HEK293T (cell line): ENCODE measurements around the gene SYNE3.

ENCODE experiments used
- BHLHE40 ChIP-seq: fragments of 450-650 bp; IDR thresholded peaks from 2 replicates; pipeline ENCODE4 v1.6.1; 2016; ENCODE audit warnings: mild to moderate bottlenecking, moderate library complexity, borderline replicate concordance
- FOXK2 ChIP-seq: fragments of 450-650 bp; IDR thresholded peaks from 2 replicates; pipeline ENCODE4 v1.6.1; 2016; ENCODE audit warnings: mild to moderate bottlenecking
- FOXM1 ChIP-seq: fragments of 450-650 bp; IDR thresholded peaks from 2 replicates; pipeline ENCODE4 v1.6.1; 2017; ENCODE audit warnings: mild to moderate bottlenecking, borderline replicate concordance
- NFRKB ChIP-seq: fragments of 450-650 bp; IDR thresholded peaks from 2 replicates; pipeline ENCODE4 v1.6.1; 2016; ENCODE audit warnings: mild to moderate bottlenecking, moderate library complexity
- PKNOX1 ChIP-seq: fragments of 450-650 bp; IDR thresholded peaks from 2 replicates; pipeline ENCODE4 v1.6.1; 2016
- SP1 ChIP-seq: fragments of 450-650 bp; IDR thresholded peaks from 2 replicates; pipeline ENCODE4 v1.6.1; 2017
- SUZ12 ChIP-seq: fragments of 450-650 bp; IDR thresholded peaks from 2 replicates; pipeline ENCODE4 v1.6.1; 2016; ENCODE audit warnings: mild to moderate bottlenecking
- TARDBP ChIP-seq: fragments of 450-650 bp; IDR thresholded peaks from 2 replicates; pipeline ENCODE4 v1.6.1; 2016

DNA sequence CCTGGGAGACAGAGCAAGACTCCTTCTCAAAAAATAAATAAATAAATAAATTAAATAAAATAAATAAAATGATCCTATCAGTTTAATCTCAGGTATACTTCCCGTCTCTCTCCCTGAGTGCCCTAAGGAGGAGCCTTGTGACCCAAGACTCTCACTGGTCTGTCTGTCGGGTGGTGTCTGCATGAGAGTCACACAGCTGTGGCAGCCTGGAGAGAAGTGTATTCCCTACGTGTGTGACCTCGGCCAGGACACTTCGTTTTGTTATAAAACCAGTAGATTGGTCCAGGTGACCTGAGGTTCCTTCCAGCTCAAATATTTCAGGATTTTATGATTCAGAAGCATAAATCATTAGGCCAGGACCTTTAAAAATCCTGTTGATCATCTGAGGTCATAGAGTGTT lies 4.8 kb downstream of the SYNE3 start:
- TF ChIP-seq PKNOX1 (no peak), SP1 (no peak), BHLHE40 (no peak), SUZ12 (no peak), FOXM1 (no peak), NFRKB (no peak), TARDBP (no peak), FOXK2 (no peak)
